GM18519 (cell line): ENCODE measurements around the gene INSIG2.

Experiments
- ATAC-seq: cut with Tn5 transposase; IDR thresholded peaks from one replicate; pipeline ENCODE4 v1.9.1; 2021; ENCODE audit warnings: mild to moderate bottlenecking, moderate library complexity; ENCODE audit not compliant: unreplicated experiment, low FRiP score

The INSIG2 gene

GRCh38 chr2:118123561-118124232, 35.4 kb downstream of the INSIG2 start:
- no peak for ATAC-seq

DNA sequence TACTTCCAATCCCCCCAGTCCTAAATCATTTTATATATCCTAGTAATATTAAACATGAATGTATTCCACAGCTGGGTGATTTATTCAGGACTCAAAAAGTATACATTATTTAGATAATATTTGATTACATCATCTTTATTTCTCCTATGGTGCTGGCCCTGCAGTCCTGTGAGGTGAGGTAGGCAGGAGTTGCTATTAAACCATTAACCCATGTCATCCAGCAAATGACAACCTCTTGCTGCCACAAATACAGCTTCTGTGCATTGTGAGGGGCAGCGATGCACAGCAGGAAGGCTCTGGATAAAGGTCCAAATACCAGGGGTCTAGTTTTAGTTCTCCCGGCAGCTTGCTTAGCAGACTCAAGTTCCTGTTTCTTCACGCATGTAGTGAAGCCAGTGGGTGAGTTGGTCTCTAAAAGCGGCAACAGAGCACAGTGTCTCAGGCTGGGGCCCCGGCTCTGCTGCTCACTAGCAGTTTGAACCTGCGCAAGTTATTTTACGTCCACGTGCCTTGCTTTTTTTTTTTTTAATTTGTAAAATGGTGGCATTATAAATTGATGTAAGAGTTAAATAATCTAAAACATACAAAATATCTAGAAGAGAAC, 36.1 kb downstream of the INSIG2 start:
- ATAC-seq = no peak

DNA sequence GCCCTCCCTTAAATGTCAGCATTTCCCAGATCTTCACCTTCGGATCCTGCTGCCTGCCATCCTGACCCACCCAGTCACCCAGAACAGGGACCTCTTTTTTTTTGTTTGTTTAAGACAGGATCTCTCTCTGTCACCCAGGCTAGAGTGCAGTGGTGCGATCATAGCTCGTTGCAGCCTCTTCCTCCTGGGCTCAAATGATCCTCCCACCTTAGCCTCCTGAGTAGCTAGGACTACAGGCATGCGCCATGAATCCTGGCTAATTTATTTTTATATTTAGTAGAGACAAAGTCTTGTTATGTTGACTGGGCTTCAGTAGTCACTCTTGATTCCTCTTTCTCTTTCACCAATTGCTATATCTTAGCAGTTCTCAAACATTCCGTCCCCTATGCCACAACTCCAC, 39.0 kb downstream of the INSIG2 start:
- ATAC-seq = no peak

DNA sequence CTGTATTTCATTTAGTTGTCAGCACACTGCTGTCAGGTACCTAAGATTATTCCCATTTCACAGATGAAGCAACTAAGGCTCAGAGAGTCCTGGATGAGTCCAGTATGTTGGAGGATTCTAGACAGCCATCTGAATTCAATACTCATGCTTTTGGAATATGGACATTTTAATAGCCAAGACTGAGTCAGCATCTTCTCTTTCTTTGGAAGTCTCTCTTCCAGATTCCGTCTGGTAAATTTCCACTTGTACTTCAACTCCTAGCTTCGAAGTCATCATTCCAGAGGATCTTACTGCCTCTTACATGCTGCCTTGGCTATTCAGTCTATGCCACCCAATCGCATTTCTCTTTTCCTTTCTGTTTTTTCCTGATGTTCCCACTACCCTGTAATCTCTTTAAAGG, 40.6 kb downstream of the INSIG2 start:
- ATAC-seq = no peak

DNA sequence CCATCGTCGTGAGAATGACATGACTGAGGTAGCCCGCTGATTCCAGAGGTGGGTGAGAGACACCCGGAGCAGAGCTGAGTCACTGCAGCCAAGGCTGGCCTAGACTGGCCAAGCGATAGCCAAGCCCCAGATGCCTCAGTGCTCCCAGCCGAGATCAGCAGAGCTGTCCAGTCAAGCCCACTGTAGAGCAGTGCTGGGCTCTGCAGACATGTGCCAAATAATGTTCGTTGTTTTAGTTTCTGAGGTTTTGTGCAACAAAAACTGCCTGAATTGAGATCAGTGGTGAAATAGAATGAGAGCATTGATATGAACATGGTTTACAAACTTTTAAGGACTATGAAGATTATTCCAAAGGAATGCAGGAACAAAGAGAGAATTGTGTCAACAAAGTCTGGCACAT, 42.1 kb downstream of the INSIG2 start:
- no peak for ATAC-seq

- no peak for ATAC-seq
These were observed 43.5 kb downstream of the INSIG2 start for GRCh38 chr2:118131771-118132170.

- no peak for ATAC-seq
These were observed 45.6 kb downstream of the INSIG2 start for GRCh38 chr2:118133916-118134315.

DNA sequence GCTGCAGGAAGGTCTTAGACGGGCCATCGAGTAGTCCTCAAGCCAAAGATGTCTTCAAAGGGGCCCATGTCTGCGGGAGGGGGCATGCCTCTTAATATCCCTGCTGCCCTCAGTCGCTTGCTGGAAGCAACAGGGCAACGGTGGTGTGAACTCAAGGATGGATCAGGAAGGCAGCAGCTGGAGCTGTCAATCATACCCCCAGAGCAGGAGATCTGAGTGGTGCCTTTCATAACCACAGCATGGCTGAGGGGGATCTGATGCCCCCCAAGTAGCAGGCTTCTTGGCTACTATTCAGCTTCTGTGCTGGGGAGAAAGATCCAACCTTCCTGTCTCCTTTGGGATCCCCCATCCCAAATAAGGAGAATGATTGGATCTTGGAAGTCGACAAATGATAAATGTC, 46.4 kb downstream of the INSIG2 start:
- no peak for ATAC-seq

DNA sequence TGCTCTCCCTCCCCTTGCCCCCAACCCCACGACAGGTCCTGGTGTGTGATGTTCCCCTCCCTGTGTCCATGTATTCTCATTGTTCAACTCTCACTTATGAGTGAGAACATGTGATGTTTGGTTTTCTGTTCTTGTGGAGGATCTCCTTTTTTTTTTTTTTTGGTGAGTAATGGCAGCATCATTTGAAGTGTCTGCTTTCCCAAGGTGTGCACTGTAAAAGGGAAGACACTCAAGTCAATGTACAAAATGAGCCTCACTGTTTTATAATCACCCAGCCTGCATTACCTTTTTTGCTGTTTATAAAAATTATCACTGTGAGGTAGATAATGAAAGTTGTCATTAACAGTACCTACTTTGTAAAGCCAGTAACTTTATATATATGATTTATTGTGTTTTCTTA, 56.9 kb downstream of the INSIG2 start:
- ATAC-seq = no peak

DNA sequence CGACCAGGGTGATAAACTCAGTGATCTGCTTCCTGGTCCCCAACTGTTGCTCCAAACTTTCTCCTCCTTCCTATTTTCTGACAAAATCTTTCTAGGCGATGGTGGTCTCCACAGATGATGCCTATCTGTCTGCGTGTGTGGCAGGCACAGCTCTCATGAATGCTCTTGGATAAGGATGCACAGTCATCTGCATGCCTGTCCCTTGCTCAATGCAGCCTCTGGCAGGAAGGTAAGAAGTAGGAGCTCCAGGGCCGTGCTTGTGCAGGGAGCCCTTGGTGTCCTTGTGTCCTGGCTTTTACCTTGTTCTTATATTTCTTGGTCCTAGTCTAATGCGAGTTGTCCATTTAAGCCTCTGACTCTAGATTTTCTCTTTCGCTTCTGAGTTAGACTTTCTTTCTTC, 57.5 kb downstream of the INSIG2 start:
- no peak for ATAC-seq

DNA sequence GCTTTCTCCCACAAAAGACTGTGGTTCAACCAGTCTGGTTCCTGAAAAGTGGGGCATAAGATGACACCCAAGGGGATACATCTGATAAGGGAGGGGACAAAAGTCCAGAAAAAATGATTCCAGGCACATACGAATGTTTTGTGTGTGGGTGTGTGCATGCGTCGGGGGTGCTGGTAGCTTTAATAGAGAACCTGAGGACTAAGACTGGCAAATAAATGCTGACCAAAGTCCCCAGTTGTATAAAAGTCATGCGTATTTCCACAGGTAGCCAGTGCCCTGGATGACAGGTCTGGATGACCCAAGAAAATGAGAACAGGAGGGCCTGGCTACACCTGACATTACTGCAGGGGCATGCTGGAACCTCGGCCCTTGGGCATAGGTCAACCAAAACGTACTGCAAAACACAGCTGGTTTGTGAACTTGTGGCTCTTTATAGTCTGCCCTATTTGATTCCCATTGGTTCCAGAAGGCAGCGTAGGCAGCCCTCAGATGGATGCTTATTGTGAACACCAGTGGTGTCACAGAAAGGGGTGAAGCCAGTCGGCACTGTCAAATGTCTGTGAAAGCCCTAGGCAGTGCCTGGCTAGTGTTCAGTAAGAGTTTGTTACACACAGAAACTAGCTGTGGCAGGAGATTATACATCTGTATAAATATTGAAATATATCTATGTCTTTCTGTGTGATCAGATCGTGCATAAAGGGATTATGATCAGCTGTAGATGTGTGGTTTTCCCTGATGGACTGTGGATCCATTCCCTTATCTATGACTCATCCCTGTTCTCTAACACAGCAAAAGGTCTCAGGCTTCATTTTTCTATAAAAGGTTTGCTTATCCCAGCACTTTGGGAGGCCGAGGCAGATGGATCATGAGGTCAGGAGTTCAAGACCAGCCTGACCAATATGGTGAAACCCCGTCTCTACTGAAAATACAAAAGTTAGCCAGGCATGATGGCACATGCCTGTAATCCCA, 58.3 kb downstream of the INSIG2 start:
- ATAC-seq = no peak

DNA sequence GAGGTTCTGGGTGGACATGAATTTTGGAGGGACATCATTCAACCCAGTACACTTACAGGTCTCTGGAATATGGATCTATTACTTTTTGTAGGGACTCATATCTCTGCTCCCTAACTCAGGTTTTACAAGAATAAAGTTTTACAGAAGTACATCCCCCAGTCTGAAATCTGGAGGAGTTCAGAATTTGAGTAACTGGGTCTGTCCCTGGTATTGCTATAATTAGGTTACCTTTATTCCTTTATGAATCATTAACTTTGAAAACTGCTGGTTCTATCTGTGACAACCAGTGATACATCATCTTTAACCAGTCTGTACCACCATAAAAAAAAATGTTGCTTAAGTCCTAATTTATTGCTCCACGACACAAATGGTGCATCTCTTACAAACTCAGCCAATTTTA, 59.9 kb downstream of the INSIG2 start:
- no peak for ATAC-seq

GRCh38 chr2:118148809-118149208, 60.5 kb downstream of the INSIG2 start:
- ATAC-seq = no peak

DNA sequence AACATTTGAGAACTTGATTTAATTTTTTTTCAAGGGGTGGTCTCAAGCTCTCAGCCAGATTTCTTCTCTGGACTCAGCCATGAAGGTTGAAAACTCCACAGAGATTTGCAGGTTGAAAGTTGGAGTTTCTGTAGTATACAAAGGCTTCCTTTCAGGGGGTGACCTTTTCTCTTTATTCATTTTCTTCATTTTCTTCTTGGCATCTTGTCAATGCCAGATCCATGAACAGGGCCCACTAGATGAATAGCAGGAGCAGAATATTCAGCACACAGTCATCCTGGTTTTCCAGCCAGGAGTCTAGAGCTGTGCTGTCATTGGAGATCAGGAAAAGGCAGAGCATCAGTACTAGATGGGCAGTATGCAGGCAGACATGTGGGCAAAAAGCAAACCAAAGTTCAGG, 62.0 kb downstream of the INSIG2 start:
- no peak for ATAC-seq

GRCh38 chr2:118151831-118152230, 63.6 kb downstream of the INSIG2 start:
- no peak for ATAC-seq

- no peak for ATAC-seq
These were observed 65.2 kb downstream of the INSIG2 start for GRCh38 chr2:118153433-118153832.

DNA sequence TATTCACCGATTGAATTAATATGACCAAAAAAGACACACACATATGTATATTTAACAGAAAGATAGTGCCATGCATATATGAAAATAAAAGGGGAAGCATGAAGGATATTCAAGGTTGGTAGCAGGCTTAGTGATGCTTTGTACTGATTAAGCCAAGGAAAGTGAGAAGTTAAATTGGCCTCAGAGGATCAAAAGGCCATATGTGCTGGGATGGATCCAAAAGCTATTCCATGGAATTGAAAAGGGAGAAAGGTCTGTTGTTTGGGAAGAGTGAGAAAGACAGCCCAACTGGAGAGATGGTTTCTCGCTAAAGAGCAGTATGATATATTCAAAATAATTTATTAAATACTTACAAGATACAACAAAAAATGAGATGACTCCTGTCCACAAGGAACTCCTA, 65.9 kb downstream of the INSIG2 start:
- ATAC-seq = no peak
